GM12872 (cell line): Measurements from ENCODE around the gene PTPRD.

Source experiments
- TF ChIP-seq, protein P1 (sequence below): IDR thresholded peaks from 3 replicates; pipeline ENCODE4 v1.5.1; 2011; ENCODE audit warnings: low read depth, mild to moderate bottlenecking, low read length, moderate library complexity; ENCODE audit not compliant: insufficient read depth

Gene PTPRD

DNA sequence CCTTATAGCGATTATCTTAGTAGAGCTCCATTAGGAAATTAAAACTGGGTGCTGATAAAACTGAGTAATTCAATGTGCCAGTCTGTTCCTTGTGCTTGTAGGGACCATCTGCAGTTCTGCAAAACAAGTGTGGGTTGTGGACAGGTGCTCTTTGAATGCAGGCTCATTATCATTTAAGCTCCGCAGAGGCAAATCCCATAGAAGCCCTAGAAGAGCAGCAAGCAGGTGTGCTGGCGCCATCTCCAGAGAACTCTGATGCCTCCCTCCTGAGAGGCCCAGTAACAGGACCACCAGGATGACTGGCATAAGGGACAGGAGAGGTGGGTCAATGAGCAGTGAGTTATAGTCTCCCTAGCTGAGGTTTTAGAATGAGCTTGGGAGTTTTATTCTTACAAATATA, 1470.8 kb downstream of the PTPRD start:
- TF ChIP-seq, protein P1, sequence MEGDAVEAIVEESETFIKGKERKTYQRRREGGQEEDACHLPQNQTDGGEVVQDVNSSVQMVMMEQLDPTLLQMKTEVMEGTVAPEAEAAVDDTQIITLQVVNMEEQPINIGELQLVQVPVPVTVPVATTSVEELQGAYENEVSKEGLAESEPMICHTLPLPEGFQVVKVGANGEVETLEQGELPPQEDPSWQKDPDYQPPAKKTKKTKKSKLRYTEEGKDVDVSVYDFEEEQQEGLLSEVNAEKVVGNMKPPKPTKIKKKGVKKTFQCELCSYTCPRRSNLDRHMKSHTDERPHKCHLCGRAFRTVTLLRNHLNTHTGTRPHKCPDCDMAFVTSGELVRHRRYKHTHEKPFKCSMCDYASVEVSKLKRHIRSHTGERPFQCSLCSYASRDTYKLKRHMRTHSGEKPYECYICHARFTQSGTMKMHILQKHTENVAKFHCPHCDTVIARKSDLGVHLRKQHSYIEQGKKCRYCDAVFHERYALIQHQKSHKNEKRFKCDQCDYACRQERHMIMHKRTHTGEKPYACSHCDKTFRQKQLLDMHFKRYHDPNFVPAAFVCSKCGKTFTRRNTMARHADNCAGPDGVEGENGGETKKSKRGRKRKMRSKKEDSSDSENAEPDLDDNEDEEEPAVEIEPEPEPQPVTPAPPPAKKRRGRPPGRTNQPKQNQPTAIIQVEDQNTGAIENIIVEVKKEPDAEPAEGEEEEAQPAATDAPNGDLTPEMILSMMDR = no peak

DNA sequence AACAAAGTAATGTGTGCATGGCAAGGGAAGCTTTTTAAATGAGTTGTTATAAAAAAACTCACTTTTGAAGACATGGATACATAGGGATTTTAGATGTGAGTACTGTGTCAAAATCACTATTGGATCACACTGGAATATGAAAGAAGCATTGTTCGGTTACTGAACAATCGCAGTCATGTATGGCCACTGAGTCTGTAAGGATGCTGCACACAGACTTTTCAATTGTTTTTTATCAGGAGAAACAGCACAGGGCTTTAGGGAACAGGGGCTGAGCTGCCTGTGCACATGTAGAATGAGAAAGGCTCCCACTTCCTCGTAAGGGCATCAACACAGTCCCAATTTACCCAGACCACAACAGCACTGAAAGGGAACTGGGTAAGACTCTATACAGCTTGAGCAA, 1479.3 kb downstream of the PTPRD start:
- TF ChIP-seq, protein P1 = no peak

- TF ChIP-seq, protein P1 = no peak
Observed at GRCh38 chr9:9124616-9125015, 1488.2 kb downstream of the PTPRD start.

DNA sequence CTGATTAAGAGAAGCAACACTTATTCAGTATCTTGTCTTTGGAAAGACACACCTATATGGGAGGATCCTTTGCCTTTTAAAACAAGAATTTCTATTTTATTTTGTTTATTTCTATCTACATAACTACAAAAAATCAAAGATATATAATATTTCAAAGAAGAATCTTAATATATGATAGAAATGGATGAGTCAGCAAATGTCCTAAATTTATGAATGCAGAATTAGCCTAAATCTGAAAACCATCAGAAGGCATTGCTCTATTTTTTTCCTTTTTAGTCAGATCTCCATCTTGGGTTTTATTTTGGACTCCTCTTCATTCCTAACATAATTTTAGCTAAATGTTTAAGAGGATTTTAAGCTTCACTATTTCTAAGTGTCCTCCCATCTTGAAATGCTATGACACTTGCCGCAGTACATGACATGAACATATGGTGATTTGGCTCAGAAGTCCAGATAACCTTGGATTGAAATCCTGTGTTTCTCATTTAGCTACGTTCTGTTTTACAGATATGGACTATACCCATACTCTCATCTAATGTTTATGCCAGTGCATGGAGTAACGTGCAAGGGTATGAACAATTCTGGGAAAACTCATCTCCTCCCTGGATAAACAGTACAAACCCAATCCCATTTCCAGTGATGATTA, 1490.4 kb downstream of the PTPRD start:
- TF ChIP-seq, protein P1 = no peak

DNA sequence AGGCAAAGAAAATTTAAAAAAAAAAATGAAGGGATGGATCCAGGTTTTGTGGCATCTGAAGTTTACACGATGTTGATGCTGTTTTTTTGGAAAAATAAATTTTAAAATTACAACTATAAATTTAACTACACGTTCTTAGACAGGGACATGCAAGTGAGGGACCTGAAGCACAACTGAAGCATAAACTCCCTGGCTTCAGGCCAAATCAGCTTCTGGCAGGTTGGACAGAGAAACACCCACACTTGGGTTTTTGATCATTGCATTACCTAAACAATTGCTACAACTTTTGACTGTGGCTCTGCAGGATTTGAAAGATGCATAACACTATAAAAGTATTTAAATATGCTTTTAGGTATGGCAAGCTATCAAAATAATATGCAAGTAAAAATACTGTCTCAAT, 1494.9 kb downstream of the PTPRD start:
- TF ChIP-seq, protein P1 = no peak

GRCh38 chr9:9112001-9112720, 1500.6 kb downstream of the PTPRD start:
- TF ChIP-seq, protein P1 = no peak

DNA sequence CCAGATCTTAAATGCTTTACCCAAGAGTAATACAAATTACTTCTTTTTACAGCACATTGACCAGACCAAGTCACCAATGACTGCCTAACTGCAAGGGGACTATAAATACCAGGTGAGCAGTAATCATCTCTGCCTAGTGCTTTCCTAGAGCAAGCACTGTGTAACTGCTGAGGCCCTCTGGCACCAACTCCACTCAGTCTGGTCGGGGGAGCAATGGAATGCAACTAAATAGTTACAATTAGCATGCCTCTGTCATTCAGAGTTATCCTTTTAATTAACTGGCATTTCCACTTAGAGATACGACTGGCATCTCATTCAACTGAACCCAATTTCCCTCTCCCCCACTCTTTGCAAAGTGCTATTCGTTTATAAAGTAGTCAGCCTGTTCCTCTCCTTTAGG, 1504.2 kb downstream of the PTPRD start:
- TF ChIP-seq, protein P1 = no peak
